NB4 (cell line): ENCODE measurements around the gene LARP6.
A peak's percentile ranks its signal among the peaks of the same experiment; 100 is the strongest.
"Not testable (repeated sequence)": the region's sequence is repeated elsewhere in the genome, so short reads cannot be mapped to it uniquely, and the experiment has no call there.

Experiments used
- DNase-seq: peaks from one replicate; pipeline ENCODE4 v3.0.0; 2010; ENCODE audit warnings: low read depth
- H3K4me3 ChIP-seq: one replicate; pipeline ENCODE4 v1.5.1; 2011; ENCODE audit warnings: mild to moderate bottlenecking, low read depth, low read length, moderate library complexity
- CTCF ChIP-seq: IDR thresholded peaks from one replicate; pipeline ENCODE4 v1.5.1; 2012; ENCODE audit warnings: low read depth, low read length
- MAX ChIP-seq: IDR thresholded peaks from 2 replicates; pipeline ENCODE4 v1.6.1; 2011; ENCODE audit warnings: low read depth, low read length
- MYC ChIP-seq: IDR thresholded peaks from 2 replicates; pipeline ENCODE4 v1.6.1; 2011; ENCODE audit warnings: low read depth, low read length
- POLR2A ChIP-seq: IDR thresholded peaks from 2 replicates; pipeline ENCODE4 v1.6.1; 2011; ENCODE audit warnings: mild to moderate bottlenecking; ENCODE audit not compliant: insufficient read length; ENCODE audit errors: extremely low read depth

Gene LARP6

GRCh38 chr15:70879401-70879800, 25.4 kb upstream of the LARP6 start:
- TF ChIP-seq CTCF (no peak), MAX (no peak), POLR2A (no peak), MYC (no peak)
- peak; percentile 21 for DNase-seq
- H3K4me3 ChIP-seq, result no peak overlapping the region

GRCh38 chr15:70876683-70877082, 22.7 kb upstream of the LARP6 start:
- no peak overlapping the region for H3K4me3 ChIP-seq
- TF ChIP-seq MYC (no peak), MAX (no peak)
- no peak for DNase-seq

- TF ChIP-seq MAX, result no peak
- no peak for TF ChIP-seq POLR2A
- TF ChIP-seq MYC, result no peak
- no peak for TF ChIP-seq CTCF
- no peak overlapping the region for H3K4me3 ChIP-seq
- no peak for DNase-seq
Observed at GRCh38 chr15:70876011-70876410, 22.1 kb upstream of the LARP6 start.

- H3K4me3 ChIP-seq, result no peak overlapping the region
- no peak for DNase-seq
- TF ChIP-seq CTCF (no peak), MAX (no peak), MYC (no peak), POLR2A (no peak)
Observed at GRCh38 chr15:70875001-70875782, 21.2 kb upstream of the LARP6 start.

GRCh38 chr15:70873232-70874054, 19.5 kb upstream of the LARP6 start:
- no peak for DNase-seq
- H3K4me3 ChIP-seq, result no peak overlapping the region
- TF ChIP-seq MYC (no peak), MAX (no peak), CTCF (no peak), POLR2A (no peak)

GRCh38 chr15:70871490-70871889, 17.5 kb upstream of the LARP6 start:
- H3K4me3 ChIP-seq, DNase-seq: not testable (repeated sequence)
